Activated CD4-positive, CD25-positive, alpha-beta regulatory T cell (primary cell): ENCODE results near the gene KNCN.

Source experiments
- DNase-seq, 4 experiments: peaks; one replicate each; lab custom pipeline; 2025; lab: John Stamatoyannopoulos, UW

The KNCN gene

DNA sequence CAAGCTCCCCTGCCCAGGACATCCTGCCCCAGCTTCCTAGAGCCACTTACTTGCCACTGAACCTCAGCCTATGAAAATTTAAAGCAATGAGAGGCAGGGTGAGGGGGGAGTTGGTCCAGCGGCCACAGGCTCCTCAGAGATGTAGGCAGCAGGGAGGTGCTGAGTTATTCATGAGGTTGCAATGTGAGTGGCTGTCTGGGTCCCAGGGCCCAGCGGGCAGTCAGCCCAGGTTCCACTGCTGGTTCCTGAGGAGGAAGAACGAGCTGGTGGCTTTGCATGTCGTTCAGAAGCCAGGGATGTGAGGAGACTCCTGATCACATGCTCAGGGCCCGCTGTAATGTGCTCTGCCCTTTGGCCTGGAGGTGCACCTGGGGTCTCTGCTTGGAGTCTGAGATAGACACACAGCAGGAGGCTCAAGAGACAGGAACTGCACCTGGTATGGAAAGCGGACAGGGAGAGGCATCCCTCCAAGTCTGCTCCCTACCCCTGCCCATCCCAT is at the start of gene KNCN:
Gene KNCN (minus strand): TSS at position 51 of the 499 bp plus-strand sequence. CDS start 432 bp downstream, outside the sequence.
- DNase-seq: no peak

DNA sequence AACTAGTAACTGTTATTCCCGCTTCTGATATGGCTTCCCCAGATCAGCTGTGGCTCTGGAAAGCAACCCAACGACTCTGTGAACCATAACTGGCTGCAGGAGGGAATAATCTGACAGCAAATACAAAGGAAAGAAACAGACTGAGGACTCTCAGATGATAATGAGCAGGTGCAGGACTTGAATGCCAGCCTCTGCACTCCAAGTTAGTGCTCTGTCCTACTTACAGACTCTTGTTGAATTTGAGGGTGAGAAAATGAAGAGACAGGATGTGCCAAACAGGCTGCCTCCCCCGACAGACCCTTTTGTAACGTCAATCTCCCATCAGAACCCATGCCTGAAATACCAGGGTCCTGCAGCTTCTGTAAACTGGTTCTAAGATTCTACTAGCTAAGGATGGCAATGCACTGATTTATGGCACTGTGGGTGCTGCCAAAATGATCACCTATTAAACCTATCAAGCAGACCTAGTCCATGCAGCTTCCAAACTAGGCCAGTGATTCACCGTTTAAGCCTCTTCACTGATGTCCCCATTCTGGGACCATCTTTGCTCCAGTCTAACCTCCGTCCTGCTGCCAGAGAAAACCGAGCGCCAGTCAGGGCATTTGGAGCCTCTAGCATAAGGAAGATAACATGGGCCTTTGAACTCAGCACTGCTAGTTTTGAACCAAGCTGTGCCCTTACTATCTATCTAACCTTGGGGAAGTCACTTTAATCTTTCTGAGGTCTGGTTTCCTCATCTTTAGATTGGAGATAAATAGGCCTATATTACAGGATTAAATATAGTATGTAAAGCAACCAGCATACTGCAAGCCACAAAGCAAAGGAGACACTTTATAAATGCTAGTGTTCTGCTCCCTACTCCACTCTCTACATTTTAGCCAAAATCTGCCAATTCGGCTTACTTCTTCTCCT is 47.9 kb upstream of the KNCN start:
- no peak for DNase-seq

DNA sequence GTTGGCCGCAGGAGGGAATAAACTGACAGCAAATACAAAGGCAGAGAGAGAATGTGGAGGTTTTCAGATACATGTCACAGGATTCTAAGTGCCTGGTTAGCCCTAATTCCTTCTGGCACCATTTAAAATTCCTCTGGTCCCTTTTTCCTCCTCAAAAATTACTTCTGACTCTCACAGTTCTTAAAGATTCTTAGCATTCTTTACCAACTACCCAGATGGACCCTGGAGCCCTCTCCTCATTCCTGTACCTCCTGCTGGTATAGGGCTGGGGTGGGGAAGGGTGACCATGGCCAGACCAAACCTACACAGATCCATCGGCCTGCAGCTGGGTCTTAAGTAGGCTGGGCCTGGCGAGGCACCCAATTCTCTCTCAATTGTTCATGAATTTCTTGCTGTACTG is 45.4 kb upstream of the KNCN start:
- no peak for DNase-seq

DNA sequence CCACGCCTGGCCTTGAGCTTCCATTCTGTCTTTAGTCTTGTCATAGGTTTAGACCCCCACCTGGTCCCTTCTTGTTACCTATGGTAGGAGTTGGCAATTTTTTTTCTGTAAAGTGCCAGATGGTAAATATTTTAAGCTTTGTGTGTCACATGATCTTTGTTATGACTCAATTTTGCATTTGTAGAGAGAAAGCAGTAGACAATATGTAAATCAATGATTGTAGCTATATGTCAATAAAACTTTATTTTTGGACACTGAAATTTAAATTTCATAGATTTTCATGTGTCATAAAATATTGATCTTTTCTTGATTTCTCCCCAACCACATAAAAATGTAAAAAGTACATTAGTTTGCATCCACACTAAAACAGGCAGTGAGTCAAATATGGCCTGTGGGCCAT is 44.6 kb upstream of the KNCN start:
- no peak for DNase-seq

DNA sequence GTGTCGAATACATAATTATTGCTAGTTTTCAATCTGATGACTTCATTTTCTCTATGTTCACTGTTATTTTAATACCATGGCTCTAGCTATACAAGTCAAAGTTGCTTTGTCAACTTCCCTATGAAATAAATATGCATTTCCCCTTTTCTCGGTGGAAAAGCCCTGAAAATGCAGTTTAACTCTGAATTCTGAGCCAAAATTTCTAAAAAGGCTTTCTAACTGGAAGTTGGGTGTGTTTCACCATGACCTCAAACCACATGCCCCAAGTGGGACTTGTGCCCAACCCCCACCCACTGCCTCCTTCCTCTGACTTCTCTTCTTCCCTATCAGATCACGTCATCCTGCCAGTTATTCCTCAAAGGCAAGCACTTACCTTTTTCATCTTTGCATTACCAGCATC is 43.7 kb upstream of the KNCN start:
- DNase-seq: no peak

DNA sequence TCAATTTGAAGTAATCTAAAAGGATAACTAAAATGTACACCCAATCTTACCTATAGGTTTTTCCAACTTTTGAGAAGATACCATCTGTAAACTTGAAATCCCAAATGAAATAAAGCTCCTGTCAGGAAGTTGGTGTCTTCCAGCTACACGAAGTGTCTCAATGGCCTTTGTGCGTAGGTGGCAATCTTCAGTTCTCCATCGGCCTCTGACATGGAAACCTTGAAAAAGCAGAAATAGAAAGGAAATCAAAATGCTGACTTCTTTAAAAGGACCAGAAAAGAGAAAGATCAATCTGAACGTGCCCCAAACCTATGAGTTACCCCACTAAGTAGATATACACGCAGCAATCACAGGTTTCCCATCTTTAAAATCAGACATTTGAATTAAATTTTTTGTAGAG is 42.6 kb upstream of the KNCN start:
- DNase-seq: no peak

DNA sequence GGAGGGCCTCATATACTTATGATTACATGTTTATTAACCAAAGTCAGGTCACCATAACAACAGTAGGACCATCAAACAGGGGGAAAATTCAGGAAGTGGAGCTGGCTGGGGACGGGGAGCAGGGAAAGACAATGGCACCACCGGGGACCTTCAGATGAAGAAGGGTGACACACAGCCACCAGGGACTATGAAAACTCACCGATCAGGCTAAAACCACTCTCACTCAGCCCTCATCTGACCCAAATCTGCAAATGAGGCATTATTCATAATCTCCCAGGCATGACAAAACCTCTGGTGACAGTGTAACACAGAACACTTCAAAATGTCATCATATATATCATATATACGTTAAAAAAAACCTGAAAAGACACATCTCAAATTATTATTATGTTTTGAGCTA is 41.4 kb upstream of the KNCN start:
- no peak for DNase-seq

DNA sequence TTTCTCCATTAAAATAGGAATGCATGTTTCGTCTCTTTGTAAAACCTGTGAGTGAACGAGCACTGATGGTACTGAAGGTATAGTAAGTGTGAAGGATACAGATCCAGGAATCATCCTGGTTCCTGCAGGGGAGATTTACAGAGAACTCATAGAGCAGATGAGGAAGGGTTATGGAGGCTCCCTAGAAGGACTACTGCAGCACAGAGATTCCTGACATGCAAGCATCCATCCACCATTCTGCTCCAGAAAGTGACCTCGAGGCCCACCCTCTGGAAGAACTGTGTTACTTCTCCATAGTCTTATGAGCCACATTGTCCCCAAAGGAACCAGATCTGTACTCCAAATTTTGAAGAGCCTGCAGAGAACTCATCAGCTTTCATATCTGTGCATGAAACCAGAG is 38.1 kb upstream of the KNCN start:
- no peak for DNase-seq

DNA sequence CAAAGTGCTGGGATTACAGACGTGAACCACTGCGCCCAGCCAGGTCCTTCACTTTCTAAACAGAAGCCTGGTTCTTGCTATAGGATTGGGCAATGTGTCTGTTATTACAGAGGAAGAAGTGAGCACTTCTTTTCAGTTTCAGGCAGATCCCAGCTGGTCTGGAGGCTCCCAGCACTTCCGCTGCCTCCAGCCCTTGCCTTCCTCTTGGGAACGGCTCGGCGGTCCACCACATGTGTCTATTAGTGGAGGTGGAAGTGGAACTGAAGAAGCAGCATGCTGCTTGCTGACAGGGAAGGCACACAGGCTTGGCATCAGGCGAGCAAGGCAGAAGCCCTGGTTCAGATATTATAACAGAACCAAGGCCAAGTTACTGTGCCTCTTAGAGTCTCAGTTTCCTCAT is 35.6 kb upstream of the KNCN start:
- DNase-seq: no peak

DNA sequence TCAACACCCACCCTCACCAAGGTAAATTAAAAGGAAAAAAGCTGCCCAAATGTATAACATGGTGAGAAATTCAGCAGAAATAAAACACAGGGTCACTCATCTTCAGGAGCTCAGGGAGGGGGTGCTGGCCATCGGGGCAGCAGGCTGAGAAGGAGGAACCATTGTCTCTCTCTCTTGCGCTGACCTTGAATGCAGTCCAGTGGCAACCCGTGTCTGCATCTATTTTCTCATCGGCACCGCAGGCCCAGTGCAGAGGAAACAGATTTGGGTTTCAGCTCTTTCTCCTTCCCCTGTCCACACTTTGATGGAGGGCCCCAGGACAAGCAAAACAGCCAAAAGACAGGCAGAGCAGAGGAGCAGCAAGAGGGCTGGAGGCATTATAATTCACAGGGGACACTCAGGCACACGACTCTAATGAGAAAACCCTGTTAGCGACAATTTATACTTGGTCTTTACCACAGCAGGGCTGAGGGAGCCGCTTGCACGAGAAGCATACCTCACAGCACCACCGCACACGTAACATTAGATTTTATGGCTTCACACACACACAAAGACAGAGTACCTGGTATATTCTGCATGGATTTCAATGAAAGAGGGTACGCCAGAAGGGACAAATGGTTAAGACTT is 34.0 kb upstream of the KNCN start:
- no peak for DNase-seq

DNA sequence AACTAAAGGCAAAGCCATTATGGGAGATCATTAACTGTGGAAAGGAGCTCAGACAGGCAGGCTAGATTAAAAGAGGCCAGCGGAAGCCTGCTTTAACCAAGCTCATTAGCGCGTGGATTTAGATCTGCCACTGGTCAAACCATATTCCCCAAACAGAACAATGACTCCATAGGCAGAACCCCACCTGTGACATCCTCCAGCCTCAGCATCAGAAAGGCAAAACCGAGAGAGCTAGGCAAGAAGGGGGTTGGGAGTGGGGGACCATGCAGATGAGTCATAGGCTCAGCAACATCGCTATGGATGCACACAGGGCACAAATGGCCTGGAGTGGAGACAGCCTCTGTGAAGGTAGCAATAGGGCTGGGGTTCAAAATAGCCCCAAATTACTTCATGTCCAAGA is 32.0 kb upstream of the KNCN start:
- DNase-seq: no peak

DNA sequence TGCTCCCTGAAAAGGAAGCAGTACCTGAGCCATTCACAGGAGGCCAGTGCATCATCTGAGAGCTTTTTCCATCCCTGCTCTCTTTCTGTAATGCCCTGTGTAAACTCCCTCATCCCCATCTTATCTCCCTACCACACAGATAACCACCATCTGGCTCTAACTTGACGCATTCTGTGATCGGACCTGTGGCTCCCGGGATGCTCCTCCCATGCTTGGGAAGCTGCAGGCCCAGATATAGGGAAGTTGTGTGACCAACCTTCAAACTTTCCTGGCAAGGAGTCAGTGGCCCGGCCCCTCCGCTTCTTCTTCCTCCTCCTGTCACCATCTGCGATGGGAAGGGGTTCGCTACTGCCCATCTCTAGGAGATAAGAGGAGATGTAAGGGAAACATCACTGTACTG is 31.5 kb upstream of the KNCN start:
- DNase-seq: no peak

DNA sequence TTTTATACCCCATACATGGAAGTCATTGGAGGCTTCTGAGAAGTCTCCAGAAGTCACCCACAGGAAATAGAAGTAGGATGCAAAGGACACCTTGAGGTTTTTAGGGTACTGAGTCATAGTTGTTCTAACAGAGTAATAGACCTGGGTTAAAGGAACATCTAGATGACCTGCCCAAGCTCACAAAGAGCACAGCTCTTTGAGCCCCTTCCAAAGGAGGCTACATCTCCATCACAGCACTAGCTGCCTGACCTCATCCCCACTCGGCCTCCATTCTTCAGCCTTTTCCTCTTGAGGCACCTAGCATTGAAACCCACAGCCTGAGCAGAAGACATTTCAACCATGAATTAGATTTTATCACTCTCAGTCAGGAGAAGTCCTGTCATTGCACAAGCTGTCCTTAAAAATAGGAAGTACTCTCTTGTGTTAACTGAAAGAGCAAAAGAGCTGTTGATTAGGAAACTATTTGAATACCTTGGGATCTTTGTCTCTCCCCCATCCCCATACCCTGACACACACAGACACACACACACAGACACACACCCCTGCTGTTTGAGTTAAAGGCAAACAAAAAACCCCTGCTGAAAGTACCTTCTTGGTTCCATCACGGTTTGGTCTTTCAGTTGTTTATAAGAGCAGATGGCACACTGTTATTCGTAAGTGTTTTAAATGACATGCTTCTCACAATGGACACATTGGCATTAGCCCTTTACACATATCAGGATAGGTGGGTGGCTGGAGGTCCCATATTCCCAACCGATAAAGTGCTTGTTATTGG is 30.4 kb upstream of the KNCN start:
- no peak for DNase-seq

DNA sequence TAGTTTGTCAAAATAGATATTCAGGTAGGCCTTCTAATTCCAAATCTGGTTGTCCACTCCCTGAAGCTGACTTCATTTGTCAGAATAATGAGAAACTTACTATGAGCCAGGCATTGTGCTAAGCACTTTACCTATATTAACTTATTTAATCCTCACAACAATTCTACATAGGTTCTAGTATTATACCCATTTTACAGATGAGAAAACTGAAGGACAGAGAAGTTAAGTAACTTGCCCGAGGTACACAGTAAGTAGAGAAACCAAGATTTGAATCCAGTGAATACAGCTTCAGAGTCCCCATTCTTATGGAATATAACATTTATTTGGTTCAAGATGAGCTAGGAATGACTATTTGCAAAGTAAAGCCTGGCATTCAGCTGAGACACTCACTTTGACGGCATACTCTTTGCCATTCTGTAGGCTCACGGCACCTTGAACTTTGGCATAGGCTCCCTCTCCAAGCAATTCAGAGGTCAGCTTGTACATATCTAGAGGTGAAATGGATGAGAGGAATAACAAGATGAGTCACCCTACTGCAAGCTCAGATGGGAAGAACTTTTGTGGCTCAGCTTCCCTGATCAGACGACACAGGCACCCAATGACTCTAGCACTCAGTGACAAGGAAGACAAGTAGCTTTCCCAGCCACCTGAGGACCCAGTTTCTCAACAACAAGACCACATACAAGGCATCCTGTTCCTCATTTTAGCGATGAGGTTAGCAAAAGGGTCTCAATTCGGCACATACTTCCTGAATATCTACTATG is 28.9 kb upstream of the KNCN start:
- no peak for DNase-seq

DNA sequence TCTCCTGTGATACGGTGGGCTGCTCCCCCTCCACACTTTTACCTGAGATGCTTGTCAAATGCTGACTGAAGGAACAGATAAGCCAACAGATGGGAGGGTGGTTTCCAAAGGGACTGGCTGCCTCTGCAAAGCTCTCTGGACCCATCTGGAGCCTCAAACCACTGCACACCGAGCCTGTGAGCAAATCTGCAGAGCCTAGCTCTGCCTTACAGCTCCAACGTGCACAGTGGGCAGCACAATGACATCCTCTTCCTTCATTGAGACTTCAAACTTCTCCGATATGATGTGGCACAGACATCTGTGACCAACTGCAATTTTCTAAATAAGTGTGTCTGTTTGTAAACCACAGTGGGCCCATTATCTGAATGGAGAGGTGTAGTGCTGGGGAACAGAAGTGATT is 26.2 kb upstream of the KNCN start:
- DNase-seq: no peak

DNA sequence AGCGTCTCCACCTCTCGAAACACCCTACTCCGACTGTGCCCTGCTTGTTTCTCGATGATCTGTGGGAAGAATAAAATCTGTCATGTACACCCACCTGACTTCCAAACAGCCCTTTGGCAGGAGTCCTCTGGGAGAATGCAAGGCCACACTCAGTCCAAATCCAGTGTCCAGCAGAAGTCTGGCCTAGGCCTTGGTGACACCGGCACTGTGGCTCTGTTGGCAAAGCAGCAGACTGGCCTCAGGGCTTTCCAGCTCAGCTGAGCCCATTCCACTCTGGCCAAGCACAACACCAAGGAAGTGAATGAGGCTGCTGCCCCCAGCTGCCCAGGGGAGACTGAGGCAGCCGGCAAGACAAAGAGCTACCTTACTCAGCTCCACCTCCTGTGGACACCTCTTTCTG is 25.1 kb upstream of the KNCN start:
- no peak for DNase-seq

DNA sequence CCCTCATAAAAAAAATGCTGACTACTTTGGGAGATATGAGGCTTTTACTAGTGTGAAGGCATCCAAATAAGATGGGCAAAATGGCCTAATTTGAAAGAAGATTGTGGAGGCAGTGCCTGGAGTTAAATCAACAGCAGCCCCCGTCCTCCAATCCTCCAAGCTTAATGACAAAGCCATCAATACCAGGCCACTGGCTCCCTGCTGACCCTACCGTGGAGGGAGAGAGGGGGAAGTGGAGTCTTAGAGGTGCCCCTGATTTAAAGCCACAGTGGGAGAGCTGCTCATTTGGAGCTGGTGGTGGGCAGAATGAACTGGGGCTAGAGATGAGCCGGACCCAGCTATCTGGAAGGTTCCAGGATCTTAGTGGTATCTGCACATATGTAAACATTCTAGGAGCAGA is 24.3 kb upstream of the KNCN start:
- no peak for DNase-seq

DNA sequence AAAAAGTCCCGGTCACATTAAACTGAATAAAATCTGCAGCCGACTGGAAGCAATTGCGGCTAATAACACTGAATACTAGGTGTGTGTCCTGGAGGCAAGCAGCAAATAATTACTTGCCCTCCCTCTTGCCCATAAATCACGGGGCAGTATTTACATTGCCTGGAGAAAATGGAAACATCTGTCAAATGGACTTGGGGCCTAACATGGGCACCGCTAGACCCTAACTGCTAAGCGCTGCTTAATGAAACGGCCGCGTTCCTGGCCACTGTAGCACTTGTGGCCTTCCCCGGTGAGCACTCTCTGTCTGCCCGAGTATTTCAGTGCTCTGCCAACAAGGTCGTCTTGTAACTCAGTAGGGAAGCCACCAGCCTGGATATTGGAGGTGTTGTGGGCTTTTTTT is 23.9 kb upstream of the KNCN start:
- DNase-seq: no peak

DNA sequence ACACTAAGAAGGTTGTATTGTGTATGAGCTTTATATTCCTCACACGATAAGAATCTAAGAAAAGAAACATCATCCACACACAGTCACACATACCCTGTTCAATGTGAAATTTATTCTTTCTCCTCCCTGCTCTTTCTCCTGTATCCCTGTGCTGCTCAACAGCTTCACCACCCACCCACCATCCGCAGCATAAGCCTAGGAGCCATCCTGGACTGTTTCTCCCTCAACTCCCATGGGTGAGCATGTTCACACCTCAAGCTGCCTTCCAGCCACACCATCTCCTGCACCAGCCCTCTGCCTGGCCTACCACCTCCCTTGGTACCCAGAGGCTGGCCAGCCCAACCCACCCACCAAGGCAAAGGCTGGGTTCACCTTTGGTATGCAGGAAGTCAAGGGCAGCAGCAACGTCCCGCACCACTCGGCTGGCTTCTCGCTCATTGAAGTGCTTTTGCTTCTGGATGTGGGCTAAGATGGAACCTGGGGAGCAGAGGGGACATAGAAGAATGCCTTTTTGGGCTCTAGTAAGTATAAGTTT is 20.3 kb upstream of the KNCN start:
- DNase-seq: no peak

DNA sequence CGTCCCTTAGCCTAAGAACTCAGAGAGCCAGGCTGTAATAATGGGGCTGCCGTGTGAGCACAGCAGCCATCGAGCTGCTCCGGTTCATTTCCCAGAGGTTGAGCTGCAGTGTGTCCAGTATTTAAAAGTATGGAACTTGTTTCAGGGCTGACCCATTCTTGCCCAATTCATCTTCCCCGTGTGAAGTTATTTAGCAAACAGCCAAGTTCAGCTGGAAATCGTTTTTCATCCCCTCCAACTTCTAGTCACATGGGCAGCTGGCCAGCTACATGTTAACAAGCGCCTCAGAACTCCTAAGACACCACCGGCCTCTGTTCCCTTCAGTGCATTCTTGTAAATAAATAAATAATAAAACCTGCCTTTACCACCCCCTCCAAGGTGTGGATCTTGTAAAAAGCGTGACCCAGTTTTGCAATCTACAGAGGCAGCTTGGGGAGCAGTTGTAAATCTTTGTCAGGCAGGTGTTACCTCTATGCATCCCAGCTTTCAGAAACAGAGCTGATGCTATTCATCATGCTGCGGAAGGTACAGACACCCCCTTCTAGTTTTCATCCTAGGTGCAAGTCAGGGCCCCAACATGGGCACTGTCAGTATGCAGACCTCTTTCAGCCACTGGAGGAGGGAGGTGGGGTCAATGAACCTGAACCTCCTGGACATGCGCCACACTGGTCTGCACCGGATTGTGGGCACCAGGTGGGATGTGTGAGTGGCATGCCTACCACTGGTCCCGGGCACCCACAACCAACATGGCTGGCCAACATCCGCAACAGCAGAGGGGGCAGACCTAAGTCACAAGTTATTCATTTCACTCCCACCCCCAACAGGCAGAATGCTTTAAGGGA is 18.7 kb upstream of the KNCN start:
- DNase-seq: no peak

DNA sequence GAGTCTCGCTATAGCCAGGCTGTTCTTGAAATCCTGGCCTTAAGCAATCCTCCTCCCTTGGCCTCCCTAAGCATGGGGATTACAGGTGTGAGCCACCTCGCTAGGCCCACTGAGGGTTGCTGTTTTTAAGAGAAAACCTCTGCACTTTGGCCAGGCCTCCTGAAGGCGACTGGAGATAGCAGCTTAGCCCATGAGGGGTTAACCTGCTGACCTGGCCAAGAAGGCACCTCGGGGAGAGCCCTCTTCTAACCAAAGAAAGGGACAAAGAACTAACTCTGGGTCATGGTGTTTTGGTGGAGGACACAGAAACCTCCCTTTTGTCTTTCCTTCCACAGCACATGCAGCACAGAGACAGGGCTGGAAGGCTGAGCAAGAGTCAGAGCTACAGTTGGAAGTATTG is 17.7 kb upstream of the KNCN start:
- no peak for DNase-seq
